Neutrophil (primary cell): Measurements from ENCODE around the gene CNST.
"Not testable (repeated sequence)": the region's sequence is repeated elsewhere in the genome, so short reads cannot be mapped to it uniquely, and the experiment has no call there.

Experiments used
- H3K27ac ChIP-seq: fragments of 200-600 bp; sonication (generic); 2 replicates; pipeline ENCODE4 v1.5.1; 2016; ENCODE audit warnings: mild to moderate bottlenecking, moderate library complexity
- H3K27me3 ChIP-seq: fragments of 200-600 bp; sonication (generic); 2 replicates; pipeline ENCODE4 v1.6.0; 2016; ENCODE audit warnings: mild to moderate bottlenecking
- H3K36me3 ChIP-seq: fragments of 200-600 bp; sonication (generic); 2 replicates; pipeline ENCODE4 v1.5.1; 2017
- H3K4me1 ChIP-seq, 2 experiments: fragments of 200-600 bp in 1 of 2; sonication (generic) in 1 of 2; 1 replicate in 1 of 2; 2 replicates in 1 of 2; pipeline versions ENCODE4 v1.5.1 to v1.6.1; 2013 to 2016; ENCODE audit warnings: low read depth in 1 of 2, low read length in 1 of 2, mild to moderate bottlenecking in 1 of 2, moderate library complexity in 1 of 2; ENCODE audit not compliant: control insufficient read depth in 1 of 2, insufficient read depth in 1 of 2
- H3K4me3 ChIP-seq, 2 experiments: fragments of 200-600 bp in 1 of 2; sonication (generic) in 1 of 2; 1 replicate in 1 of 2; 2 replicates in 1 of 2; pipeline ENCODE4 v1.5.1; 2013 to 2016; ENCODE audit warnings: low read depth in 1 of 2, low read length in 1 of 2, mild to moderate bottlenecking in 1 of 2, moderate library complexity in 1 of 2
- H3K9me3 ChIP-seq: fragments of 200-600 bp; sonication (generic); 2 replicates; pipeline ENCODE4 v1.5.1; 2016
- CTCF ChIP-seq: fragments of 200-600 bp; sonication (generic); IDR thresholded peaks from 2 replicates; pipeline ENCODE4 v1.5.1; 2016; ENCODE audit warnings: antibody characterized with exemption

CNST gene

DNA sequence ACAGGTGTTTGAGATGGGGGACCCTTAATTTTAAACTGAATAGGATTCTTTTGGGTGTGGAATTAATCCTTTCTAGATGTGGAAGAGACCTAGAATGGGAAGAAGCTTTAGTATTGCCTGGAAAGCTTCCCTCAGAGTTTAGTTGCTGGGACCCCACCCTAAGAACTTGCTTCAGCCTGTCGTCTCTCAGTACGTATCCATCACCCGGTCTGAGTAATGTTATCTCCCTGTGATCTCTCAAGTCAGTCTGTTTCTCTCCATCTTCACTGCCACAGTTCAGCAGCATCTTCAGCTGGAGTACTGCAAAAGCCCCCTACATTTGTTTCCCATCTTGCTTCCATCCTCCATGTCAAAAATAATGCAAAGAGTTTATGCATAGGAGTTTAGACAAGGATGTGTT, 28.9 kb downstream of the CNST start:
- Histone ChIP-seq H3K9me3 (no peaks in the 10 kb centered on the region), H3K4me3 (no peak overlapping the region), H3K27me3 (no peaks in the 10 kb centered on the region), H3K27ac (no peak overlapping the region), H3K4me1 (no peaks in the 10 kb centered on the region), H3K36me3 (peaks cover 8% of the 10 kb centered on the region)
- TF ChIP-seq CTCF = no peak

DNA sequence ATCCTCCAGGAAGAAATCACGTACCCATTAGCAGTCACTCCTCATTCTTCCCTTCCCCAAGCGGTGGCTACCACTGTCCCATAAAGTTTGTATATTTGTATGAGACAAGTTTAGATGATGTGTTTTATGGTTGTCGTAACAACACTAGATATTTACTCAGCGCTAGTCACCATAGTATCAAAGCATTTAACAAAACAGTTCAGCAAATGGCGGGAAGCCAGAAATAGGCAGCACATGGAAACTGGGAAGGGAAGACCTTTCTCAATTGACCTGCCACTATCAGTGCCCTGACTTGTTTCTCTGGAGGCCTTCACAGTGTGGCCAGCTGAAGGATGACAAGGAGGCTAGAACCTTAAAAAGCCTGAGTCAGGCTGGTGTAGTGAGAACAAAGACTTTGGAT, 31.1 kb downstream of the CNST start:
- no peaks in the 10 kb centered on the region for H3K9me3 ChIP-seq
- H3K4me3 ChIP-seq = no peak overlapping the region
- TF ChIP-seq CTCF = no peak
- H3K27me3 ChIP-seq = no peaks in the 10 kb centered on the region
- H3K27ac ChIP-seq = no peak overlapping the region
- no peaks in the 10 kb centered on the region for H3K4me1 ChIP-seq
- no peaks in the 10 kb centered on the region for H3K36me3 ChIP-seq

- no peaks in the 10 kb centered on the region for H3K27me3 ChIP-seq
- H3K4me1 ChIP-seq = no peaks in the 10 kb centered on the region
- H3K4me3 ChIP-seq = no peak overlapping the region
- no peaks in the 10 kb centered on the region for H3K36me3 ChIP-seq
- no peak for TF ChIP-seq CTCF
- no peak overlapping the region for H3K27ac ChIP-seq
- no peaks in the 10 kb centered on the region for H3K9me3 ChIP-seq
Measured at GRCh38 chr1:246597971-246598370, 31.7 kb downstream of the CNST start.

- H3K36me3 ChIP-seq = no peaks in the 10 kb centered on the region
- H3K9me3 ChIP-seq = no peaks in the 10 kb centered on the region
- no peaks in the 10 kb centered on the region for H3K27me3 ChIP-seq
- H3K27ac ChIP-seq = no peak overlapping the region
- no peak overlapping the region for H3K4me3 ChIP-seq
- H3K4me1 ChIP-seq = no peaks in the 10 kb centered on the region
- TF ChIP-seq CTCF = no peak
Measured at GRCh38 chr1:246599315-246599714, 33.1 kb downstream of the CNST start.

DNA sequence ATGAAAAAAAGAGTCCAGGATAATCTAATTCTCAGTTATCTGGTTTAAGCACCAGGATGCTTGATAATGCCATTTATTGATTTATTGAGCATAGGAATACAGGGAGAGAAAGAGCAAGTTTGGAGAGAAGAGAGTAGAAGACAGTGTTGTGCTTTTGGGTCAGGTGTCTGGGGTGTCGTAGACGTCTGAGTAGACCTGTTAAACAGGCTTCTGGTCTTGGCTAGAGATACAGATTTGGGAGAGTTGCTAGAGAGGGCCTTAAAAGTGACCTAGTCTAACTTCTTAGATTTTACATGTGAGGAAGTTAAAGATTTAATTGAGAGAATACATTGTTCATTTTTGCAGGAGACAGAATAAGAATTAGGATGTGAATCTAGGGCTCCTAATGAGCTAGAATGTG, 34.3 kb downstream of the CNST start:
- Histone ChIP-seq H3K27me3 (no peaks in the 10 kb centered on the region), H3K4me3 (no peak overlapping the region), H3K4me1 (no peaks in the 10 kb centered on the region), H3K9me3 (no peaks in the 10 kb centered on the region), H3K36me3 (no peaks in the 10 kb centered on the region), H3K27ac (no peak overlapping the region)
- no peak for TF ChIP-seq CTCF

GRCh38 chr1:246602194-246602593, 35.9 kb downstream of the CNST start:
- no peaks in the 10 kb centered on the region for H3K9me3 ChIP-seq
- H3K27ac ChIP-seq = no peak overlapping the region
- no peaks in the 10 kb centered on the region for H3K27me3 ChIP-seq
- H3K36me3 ChIP-seq = no peaks in the 10 kb centered on the region
- TF ChIP-seq CTCF = no peak
- H3K4me3 ChIP-seq = no peak overlapping the region
- H3K4me1 ChIP-seq = no peaks in the 10 kb centered on the region

GRCh38 chr1:246605231-246605630, 39.0 kb downstream of the CNST start:
- not testable (repeated sequence) for H3K36me3 ChIP-seq, H3K4me3 ChIP-seq, H3K27me3 ChIP-seq, H3K9me3 ChIP-seq, H3K27ac ChIP-seq
- peaks cover 15 to 21% of the 10 kb centered on the region in 2 experiments for H3K4me1 ChIP-seq
